GM12865 (cell line): Measurements from ENCODE around the gene HS6ST3.

Source experiments
- DNase-seq: peaks from one replicate; pipeline ENCODE4 v3.0.0; 2010; ENCODE audit warnings: low read depth
- H3K4me3 ChIP-seq: 2 replicates; pipeline ENCODE4 v1.5.1; 2011; ENCODE audit warnings: mild to moderate bottlenecking, low read depth, low read length, control low read depth
- TF ChIP-seq, protein P1 (sequence below): IDR thresholded peaks from 2 replicates; pipeline ENCODE4 v1.5.1; 2011; ENCODE audit warnings: low read length, control low read depth, low read depth, inconsistent platforms; ENCODE audit not compliant: insufficient read depth; ENCODE audit errors: missing control alignments

HS6ST3 gene

DNA sequence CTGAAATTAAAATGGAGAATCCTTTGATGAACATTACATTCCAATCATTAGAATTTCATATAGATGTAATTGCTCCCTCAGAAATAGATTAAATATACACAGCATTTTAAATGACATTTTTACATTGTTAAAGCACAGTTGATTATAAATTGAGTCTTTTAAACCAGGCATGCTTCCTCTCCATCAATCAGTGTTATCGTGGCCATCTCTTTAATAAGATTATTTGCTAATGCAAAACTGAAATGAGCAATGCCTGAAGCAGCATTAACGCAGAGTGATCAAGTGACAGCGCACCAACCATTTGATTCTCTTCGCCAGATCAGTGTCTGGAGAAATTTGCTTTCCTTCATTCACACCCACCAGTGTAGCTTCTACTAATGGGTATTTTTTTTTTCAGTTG is 644.6 kb downstream of the HS6ST3 start:
- TF ChIP-seq, protein P1, sequence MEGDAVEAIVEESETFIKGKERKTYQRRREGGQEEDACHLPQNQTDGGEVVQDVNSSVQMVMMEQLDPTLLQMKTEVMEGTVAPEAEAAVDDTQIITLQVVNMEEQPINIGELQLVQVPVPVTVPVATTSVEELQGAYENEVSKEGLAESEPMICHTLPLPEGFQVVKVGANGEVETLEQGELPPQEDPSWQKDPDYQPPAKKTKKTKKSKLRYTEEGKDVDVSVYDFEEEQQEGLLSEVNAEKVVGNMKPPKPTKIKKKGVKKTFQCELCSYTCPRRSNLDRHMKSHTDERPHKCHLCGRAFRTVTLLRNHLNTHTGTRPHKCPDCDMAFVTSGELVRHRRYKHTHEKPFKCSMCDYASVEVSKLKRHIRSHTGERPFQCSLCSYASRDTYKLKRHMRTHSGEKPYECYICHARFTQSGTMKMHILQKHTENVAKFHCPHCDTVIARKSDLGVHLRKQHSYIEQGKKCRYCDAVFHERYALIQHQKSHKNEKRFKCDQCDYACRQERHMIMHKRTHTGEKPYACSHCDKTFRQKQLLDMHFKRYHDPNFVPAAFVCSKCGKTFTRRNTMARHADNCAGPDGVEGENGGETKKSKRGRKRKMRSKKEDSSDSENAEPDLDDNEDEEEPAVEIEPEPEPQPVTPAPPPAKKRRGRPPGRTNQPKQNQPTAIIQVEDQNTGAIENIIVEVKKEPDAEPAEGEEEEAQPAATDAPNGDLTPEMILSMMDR, result no peak
- no peak for DNase-seq
- H3K4me3 ChIP-seq, result no peak overlapping the region

DNA sequence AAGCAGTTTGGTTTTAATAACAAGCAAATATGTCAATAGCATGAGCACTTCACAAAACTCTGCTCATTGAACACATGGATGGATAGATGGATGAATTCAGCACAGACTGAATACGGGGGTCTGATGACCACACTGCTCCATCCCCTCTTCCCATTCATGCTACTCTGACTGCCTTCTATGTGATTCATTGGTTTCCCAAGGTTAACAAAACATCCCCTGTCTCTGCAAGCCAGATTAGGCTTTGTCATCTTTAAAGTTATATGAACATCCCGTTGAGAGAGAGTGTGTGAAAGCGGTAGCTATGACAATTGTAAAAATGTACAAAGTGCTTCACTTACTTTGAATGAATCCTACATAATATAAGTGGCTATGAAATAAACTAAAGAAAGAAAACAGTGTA is 651.9 kb downstream of the HS6ST3 start:
- TF ChIP-seq, protein P1, result no peak
- no peak for DNase-seq
- H3K4me3 ChIP-seq, result no peak overlapping the region

DNA sequence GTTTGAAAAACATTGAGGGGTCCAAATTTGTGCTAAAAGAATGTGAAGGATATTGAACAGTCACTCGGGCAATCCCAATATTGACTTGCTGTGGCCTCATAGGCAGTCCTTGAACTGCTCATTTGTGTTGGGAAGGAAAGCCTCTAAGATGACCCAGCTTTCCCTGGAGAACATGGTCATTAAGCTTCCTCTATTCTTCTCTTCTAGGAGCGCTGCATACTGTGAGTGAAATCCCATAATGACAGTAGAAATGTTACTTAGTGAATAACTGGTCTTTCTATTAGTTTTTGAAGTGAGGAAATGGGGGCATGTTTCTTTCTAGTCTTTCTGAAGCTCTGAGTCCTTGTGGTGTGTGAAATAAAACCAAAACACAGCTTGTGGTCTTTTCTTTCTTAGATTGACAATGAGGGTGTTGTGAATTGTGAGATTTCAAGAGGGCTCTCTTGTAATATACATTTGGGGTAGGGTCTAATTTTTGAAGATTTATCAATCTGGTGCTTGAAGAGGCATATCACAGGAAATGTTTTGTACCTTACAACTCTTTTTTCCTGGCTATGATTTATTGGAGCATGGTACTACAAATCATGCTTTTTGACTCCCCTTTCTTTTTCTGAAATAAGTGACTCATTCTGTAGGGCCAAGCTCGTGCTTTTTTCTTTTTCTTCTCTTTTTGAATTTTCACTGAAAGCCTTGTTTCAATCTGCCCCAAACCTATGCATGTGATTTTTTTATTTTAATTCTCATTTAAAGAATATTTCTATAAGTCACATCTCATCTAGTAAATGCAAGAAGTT is 653.6 kb downstream of the HS6ST3 start:
- no peak overlapping the region for H3K4me3 ChIP-seq
- DNase-seq, result no peak
- TF ChIP-seq, protein P1, result no peak

DNA sequence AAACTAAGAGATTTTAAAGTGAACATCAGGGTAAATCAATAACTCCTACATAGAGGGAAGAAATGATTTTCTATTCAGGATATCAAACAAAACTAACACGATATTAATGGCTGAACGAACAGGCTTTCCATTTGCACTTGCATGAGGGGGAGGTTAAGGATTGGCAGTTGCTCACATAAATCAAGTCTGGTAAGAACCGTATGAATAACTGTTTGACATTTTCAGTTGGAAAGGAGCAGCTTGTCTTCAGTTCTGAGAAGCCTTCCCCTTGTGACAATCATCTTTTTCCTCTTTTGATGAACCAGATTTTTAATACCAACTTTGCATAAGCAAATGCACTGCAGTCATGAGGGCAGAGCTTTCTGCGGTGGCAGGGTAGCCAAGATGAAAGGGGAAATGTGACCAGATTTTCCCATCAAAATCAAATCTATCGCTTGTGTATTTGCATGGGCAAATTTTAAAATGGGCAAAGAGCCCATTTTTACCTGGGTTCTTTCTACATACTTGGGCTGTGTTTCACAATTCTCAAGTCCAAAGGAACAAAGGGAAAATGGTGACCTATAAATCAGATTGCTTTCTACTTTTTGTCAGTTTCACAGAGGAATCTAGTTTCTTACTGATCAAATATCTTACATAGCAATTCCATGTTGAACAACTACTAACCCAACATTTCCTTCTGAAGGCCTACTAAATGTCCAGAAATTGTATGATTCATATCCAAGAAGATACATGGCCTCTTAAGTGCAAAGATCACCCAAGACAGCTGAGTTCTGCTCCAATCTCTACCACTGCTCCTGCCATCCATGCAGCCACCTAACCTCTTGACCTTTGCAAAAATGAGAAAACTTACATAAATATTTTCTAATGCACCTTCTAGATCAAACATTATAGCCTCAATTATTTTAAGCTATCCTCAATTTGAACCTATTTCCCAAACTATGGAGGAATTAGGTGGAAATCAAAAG is 654.7 kb downstream of the HS6ST3 start:
- DNase-seq, result no peak
- TF ChIP-seq, protein P1, result no peak
- H3K4me3 ChIP-seq, result no peak overlapping the region

DNA sequence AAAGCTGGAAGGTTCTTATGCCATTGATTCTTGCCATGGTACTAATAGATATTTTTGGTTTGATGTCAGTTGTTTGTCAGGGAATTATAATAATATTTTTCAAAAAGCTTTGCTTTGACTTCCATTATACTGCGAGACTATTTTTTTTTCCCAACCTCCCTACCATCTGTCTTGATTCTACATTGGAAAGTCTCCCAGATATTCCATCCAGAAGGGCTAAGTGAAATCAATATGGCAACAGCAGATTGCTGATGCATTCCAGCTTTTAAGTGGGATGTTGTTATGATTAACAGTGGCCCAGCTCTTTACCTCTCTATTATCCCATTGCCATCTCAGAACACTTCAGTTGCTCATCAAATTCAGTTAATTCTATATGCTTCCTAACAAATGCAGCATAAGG is 657.0 kb downstream of the HS6ST3 start:
- H3K4me3 ChIP-seq, result no peak overlapping the region
- DNase-seq, result no peak
- TF ChIP-seq, protein P1, result no peak

DNA sequence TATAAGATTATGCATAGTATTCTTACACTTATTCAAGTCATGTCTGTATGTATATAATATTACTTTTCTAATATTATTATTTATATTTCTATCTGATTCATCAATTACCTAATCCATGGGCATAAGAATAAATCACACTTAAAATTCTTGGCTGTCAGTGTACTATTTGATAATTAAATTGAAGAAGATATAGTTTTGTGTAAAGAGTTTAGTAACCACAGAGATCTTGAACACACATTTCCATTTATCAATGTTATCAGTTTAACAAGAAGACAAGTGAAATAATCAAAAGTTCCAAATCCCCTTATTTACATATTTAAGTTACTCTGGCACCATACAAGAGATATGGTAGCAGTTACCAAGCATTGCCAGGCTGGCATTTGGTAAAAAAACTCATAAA is 659.9 kb downstream of the HS6ST3 start:
- TF ChIP-seq, protein P1, result no peak
- no peak overlapping the region for H3K4me3 ChIP-seq
- DNase-seq, result no peak
